HepG2 (cell line): ENCODE results near the gene MMAA. TPM values are rescaled to one million over a fixed set of nuclear protein-coding genes. Genes with fewer than 3 reads are reported as not detected.

Experiments
- ARID4A ChIP-seq: sonication (generic); formaldehyde crosslinking; IDR thresholded peaks from 2 replicates; pipeline ENCODE4 v1.5.0; 2020; ENCODE audit warnings: mild to moderate bottlenecking, missing genetic modification reagents, borderline replicate concordance
- ASH2L ChIP-seq: fragments of 300-600, 200-600 bp; sonication (generic); IDR thresholded peaks from 2 replicates; pipeline ENCODE4 v1.7.0; 2017; ENCODE audit warnings: low read depth, mild to moderate bottlenecking, moderate library complexity, mixed read lengths, low read length; ENCODE audit not compliant: insufficient read length
- ELK4 ChIP-seq: sonication (generic); formaldehyde crosslinking; IDR thresholded peaks from 2 replicates; pipeline ENCODE4 v1.9.0; 2021; ENCODE audit warnings: missing genetic modification reagents, borderline replicate concordance
- GMEB1 ChIP-seq: sonication (generic); formaldehyde crosslinking; IDR thresholded peaks from 2 replicates; pipeline ENCODE4 v1.5.1; 2020; ENCODE audit warnings: missing genetic modification reagents, mild to moderate bottlenecking, borderline replicate concordance
- NFIC ChIP-seq: IDR thresholded peaks from 2 replicates; pipeline ENCODE4 v1.6.1; 2012; ENCODE audit warnings: mild to moderate bottlenecking, low read length, inconsistent platforms
- SATB2 ChIP-seq: sonication (generic); formaldehyde crosslinking; IDR thresholded peaks from 2 replicates; pipeline ENCODE4 v1.5.0; 2020; ENCODE audit warnings: missing genetic modification reagents
- TEAD2 ChIP-seq: sonication (generic); formaldehyde crosslinking; IDR thresholded peaks from 2 replicates; pipeline ENCODE4 v1.9.0; 2021; ENCODE audit warnings: missing genetic modification reagents
- ZFP90 ChIP-seq: sonication (generic); formaldehyde crosslinking; IDR thresholded peaks from 2 replicates; pipeline ENCODE4 v1.8.0; 2022; ENCODE audit warnings: missing genetic modification reagents, mild to moderate bottlenecking, inconsistent platforms, borderline replicate concordance
- ZMYM3 ChIP-seq: sonication (generic); formaldehyde crosslinking; IDR thresholded peaks from 2 replicates; pipeline ENCODE4 v1.5.1; 2020; ENCODE audit warnings: mild to moderate bottlenecking, missing genetic modification reagents
- ZMYM4 ChIP-seq: sonication (generic); formaldehyde crosslinking; IDR thresholded peaks from 2 replicates; pipeline ENCODE4 v1.8.1; 2023; ENCODE audit warnings: mild to moderate bottlenecking, missing genetic modification reagents
- ZNF367 ChIP-seq: sonication (generic); formaldehyde crosslinking; IDR thresholded peaks from 2 replicates; pipeline ENCODE4 v1.4.0; 2020; ENCODE audit warnings: missing genetic modification reagents, borderline replicate concordance
- ZNF776 ChIP-seq: sonication (generic); formaldehyde crosslinking; IDR thresholded peaks from 2 replicates; pipeline ENCODE4 v1.4.0; 2020; ENCODE audit warnings: mild to moderate bottlenecking, missing genetic modification reagents
- polyA plus RNA-seq, 8 experiments: library from polyadenylated mRNA; depleted of rRNA in 3 of 8; stranded (reverse) in 7 of 8; unstranded in 1 of 8; fragments of >200 nt; fragmentation: Illumina TruSeq in 4 of 8; extraction: Trizol in 4 of 8; gene quantifications; 2 replicates each; pipeline versions ENCODE4 v1.2.1 to v1.2.3, GENCODE V29; 2011 to 2016; ENCODE audit warnings: low read depth in 4 of 8, missing spikeins in 1 of 8, mixed read lengths in 1 of 8; ENCODE audit not compliant: insufficient read depth in 1 of 8
- total RNA-seq, 5 experiments: library from RNA; depleted of rRNA; stranded (reverse); fragments of >200 nt; fragmentation: Illumina TruSeq; extraction: Trizol; gene quantifications; 2 replicates each; pipeline ENCODE4 v1.2.3, GENCODE V29; 2016; ENCODE audit warnings: low read depth in 1 of 5
- TF ChIP-seq, protein P1 (sequence below): sonication (generic); formaldehyde crosslinking; IDR thresholded peaks from 2 replicates; pipeline ENCODE4 v1.4.0; 2020; ENCODE audit warnings: missing genetic modification reagents
- TF ChIP-seq, protein P2 (sequence below): sonication (generic); formaldehyde crosslinking; IDR thresholded peaks from 2 replicates; pipeline ENCODE4 v1.5.0; 2020; ENCODE audit warnings: missing genetic modification reagents

MMAA gene
- total and polyA plus RNA-seq, 2 of the 13 experiments (the other 11 are each of a cell fraction or from before 2014, with no cell fraction given) = 1.3 to 2.8 TPM

DNA sequence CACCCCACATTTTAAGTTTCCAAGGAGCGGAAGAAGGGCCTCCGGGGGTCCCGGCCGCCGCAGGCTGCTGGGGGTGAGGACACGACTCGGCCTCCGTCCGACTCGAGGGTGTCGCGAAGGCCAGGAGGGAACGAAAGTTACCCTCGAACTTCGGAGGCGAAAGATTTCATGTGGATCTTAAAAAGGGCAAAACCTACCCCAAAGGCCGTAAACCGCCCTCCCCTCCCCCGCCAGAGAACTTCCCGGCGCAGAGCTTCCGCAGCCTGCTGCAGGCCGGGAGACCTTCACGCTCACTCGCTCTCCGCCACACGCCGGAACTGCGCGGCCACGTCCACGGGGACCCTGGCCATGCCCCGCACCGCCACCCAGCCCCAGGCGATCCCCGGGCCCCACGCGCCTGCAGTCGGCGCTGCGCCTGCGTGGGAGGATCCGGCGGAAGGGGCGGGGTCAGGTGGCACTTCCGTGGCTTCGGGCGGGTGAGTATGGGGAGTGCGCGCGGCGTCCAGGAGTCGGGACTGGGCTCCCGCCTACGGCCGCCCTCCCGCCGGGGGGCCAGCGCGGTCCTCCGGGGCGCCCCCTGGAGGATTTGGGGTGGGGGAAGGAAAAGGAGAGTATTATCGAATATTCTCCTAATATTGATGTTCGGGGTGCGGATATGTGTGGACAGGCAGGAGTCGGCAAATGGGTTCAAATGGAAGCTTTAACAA lies at the start of gene MMAA (continued):
- TF ChIP-seq, protein P1, sequence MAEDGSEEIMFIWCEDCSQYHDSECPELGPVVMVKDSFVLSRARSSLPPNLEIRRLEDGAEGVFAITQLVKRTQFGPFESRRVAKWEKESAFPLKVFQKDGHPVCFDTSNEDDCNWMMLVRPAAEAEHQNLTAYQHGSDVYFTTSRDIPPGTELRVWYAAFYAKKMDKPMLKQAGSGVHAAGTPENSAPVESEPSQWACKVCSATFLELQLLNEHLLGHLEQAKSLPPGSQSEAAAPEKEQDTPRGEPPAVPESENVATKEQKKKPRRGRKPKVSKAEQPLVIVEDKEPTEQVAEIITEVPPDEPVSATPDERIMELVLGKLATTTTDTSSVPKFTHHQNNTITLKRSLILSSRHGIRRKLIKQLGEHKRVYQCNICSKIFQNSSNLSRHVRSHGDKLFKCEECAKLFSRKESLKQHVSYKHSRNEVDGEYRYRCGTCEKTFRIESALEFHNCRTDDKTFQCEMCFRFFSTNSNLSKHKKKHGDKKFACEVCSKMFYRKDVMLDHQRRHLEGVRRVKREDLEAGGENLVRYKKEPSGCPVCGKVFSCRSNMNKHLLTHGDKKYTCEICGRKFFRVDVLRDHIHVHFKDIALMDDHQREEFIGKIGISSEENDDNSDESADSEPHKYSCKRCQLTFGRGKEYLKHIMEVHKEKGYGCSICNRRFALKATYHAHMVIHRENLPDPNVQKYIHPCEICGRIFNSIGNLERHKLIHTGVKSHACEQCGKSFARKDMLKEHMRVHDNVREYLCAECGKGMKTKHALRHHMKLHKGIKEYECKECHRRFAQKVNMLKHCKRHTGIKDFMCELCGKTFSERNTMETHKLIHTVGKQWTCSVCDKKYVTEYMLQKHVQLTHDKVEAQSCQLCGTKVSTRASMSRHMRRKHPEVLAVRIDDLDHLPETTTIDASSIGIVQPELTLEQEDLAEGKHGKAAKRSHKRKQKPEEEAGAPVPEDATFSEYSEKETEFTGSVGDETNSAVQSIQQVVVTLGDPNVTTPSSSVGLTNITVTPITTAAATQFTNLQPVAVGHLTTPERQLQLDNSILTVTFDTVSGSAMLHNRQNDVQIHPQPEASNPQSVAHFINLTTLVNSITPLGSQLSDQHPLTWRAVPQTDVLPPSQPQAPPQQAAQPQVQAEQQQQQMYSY (CRISPR knock-in tag) = 0 out of 2 replicates have a peak, but pooled peaks have one; percentile 43
- TF ChIP-seq ARID4A (CRISPR knock-in tag) (peak; percentile 85), ZNF776 (CRISPR knock-in tag) (peak; percentile 96), ZFP90 (CRISPR knock-in tag) (no peak; the same call in 1 of the 2 replicates), ZMYM3 (CRISPR knock-in tag) (no peak), NFIC (no peak), ZMYM4 (CRISPR knock-in tag) (peak; percentile 98), TEAD2 (CRISPR knock-in tag) (no peak), GMEB1 (peak; percentile 88), SATB2 (no peak), ELK4 (CRISPR knock-in tag) (no peak), ASH2L (peak; percentile 84), ZNF367 (CRISPR knock-in tag) (no peak)
- TF ChIP-seq, protein P2, sequence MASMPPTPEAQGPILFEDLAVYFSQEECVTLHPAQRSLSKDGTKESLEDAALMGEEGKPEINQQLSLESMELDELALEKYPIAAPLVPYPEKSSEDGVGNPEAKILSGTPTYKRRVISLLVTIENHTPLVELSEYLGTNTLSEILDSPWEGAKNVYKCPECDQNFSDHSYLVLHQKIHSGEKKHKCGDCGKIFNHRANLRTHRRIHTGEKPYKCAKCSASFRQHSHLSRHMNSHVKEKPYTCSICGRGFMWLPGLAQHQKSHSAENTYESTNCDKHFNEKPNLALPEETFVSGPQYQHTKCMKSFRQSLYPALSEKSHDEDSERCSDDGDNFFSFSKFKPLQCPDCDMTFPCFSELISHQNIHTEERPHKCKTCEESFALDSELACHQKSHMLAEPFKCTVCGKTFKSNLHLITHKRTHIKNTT (CRISPR knock-in tag) = no peak
